ENCODE data around the gene CSNK1G1.

Gene CSNK1G1

GRCh38 chr15:64249406-64249805 lies 106.6 kb downstream of the CSNK1G1 start:
- Mint-ChIP-seq H3K9me3 (no peaks in the 10 kb centered on the region), H3K36me3 (ENCODE audit: low read depth) (peaks cover 17% of the 10 kb centered on the region), H3K27me3 (ENCODE audit: low read depth) (no peaks in the 10 kb centered on the region), H3K4me1 (no peaks in the 10 kb centered on the region), H3K27ac (peak overlapping the region in 1 of 3 experiments; percentile 43), H3K4me3 (no peak overlapping the region)
- no peak for TF ChIP-seq CTCF (IDR thresholded peaks at IDR 0.05; ENCODE audit: unreplicated experiment in 3 of 3)

- H3K4me1 Mint-ChIP-seq = no peaks in the 10 kb centered on the region
- H3K27me3 Mint-ChIP-seq (ENCODE audit: low read depth) = no peaks in the 10 kb centered on the region
- H3K9me3 Mint-ChIP-seq = no peaks in the 10 kb centered on the region
- peak overlapping the region; percentile 2 to 89 (median 35) for H3K27ac Mint-ChIP-seq
- no peak for TF ChIP-seq CTCF (IDR thresholded peaks at IDR 0.05; ENCODE audit: unreplicated experiment in 3 of 3)
- H3K4me3 Mint-ChIP-seq = no peak overlapping the region
- H3K36me3 Mint-ChIP-seq (ENCODE audit: low read depth) = peaks cover 17% of the 10 kb centered on the region
These were observed 107.9 kb downstream of the CSNK1G1 start for GRCh38 chr15:64247906-64248541.

- Mint-ChIP-seq H3K9me3 (no peaks in the 10 kb centered on the region), H3K27me3 (ENCODE audit: low read depth) (no peaks in the 10 kb centered on the region), H3K4me1 (no peaks in the 10 kb centered on the region), H3K36me3 (ENCODE audit: low read depth) (peaks cover 17% of the 10 kb centered on the region), H3K4me3 (no peak overlapping the region), H3K27ac (peak overlapping the region; percentile 2 to 89 (median 35))
- TF ChIP-seq CTCF (IDR thresholded peaks at IDR 0.05; ENCODE audit: unreplicated experiment in 3 of 3) = no peak
These were observed 108.5 kb downstream of the CSNK1G1 start for GRCh38 chr15:64247535-64247905.

- no peak overlapping the region for H3K4me3 Mint-ChIP-seq
- H3K4me1 Mint-ChIP-seq = no peaks in the 10 kb centered on the region
- peaks cover 25% of the 10 kb centered on the region for H3K36me3 Mint-ChIP-seq (ENCODE audit: low read depth)
- no peaks in the 10 kb centered on the region for H3K27me3 Mint-ChIP-seq (ENCODE audit: low read depth)
- TF ChIP-seq CTCF (IDR thresholded peaks at IDR 0.05; ENCODE audit: unreplicated experiment in 3 of 3) = no peak
- peaks cover 4% of the 10 kb centered on the region for H3K9me3 Mint-ChIP-seq
- peak overlapping the region; percentile 2 to 89 (median 77) for H3K27ac Mint-ChIP-seq
These were observed 109.4 kb downstream of the CSNK1G1 start for GRCh38 chr15:64246364-64247189.

GRCh38 chr15:64245405-64245804 lies 110.6 kb downstream of the CSNK1G1 start:
- no peak overlapping the region for H3K27ac Mint-ChIP-seq
- no peaks in the 10 kb centered on the region for H3K27me3 Mint-ChIP-seq (ENCODE audit: low read depth)
- H3K36me3 Mint-ChIP-seq (ENCODE audit: low read depth) = peaks cover 23% of the 10 kb centered on the region
- H3K4me3 Mint-ChIP-seq = no peak overlapping the region
- H3K4me1 Mint-ChIP-seq = no peaks in the 10 kb centered on the region
- no peak for TF ChIP-seq CTCF (IDR thresholded peaks at IDR 0.05; ENCODE audit: unreplicated experiment in 3 of 3)
- H3K9me3 Mint-ChIP-seq = peaks cover 5% of the 10 kb centered on the region
